HepG2 (cell line): ENCODE results near the gene SLA2. TPM values are rescaled to one million over a fixed set of nuclear protein-coding genes. Genes with fewer than 3 reads are reported as not detected.

Source experiments
- ATAC-seq: fragments of 200-7000 bp; cut with Tn5 transposase; 3 replicates; pipeline ENCODE4 v1.9.1; 2020; ENCODE audit warnings: mild to moderate bottlenecking, moderate library complexity
- BruUV-seq: library from RNA; stranded (reverse); fragments of 400-500 nt; replicated peaks from 2 replicates; lab custom pipeline; 2021; lab: Mats Ljungman, UMichigan
- CTCF ChIA-PET: fragments of 300-600 bp; formaldehyde crosslinking; extraction: SDS; loops from one replicate; lab custom pipeline; 2021; ENCODE audit warnings: low total read pairs, inconsistent platforms, low intra/inter-chr PET ratio; lab: Yijun Ruan, JAX
- POLR2A ChIA-PET: fragments of 350-600 bp; sonication (Branson Sonifier 250); formaldehyde crosslinking; loops from one replicate; lab custom pipeline; 2020; ENCODE audit warnings: antibody characterized with exemption, inconsistent platforms; lab: Yijun Ruan, JAX
- DNase-seq: peaks from one replicate; pipeline ENCODE4 v3.0.0-alpha.2; 2015; ENCODE audit warnings: low spot score
- FAIRE-seq: peaks from 3 replicates; lab custom pipeline; 2011; peaks lifted over from hg19 to GRCh38; lab: Jason Lieb, UNC
- H2AFZ ChIP-seq: one replicate; pipeline ENCODE4 v1.6.1; 2011; ENCODE audit warnings: low read length, inconsistent platforms
- H3K27ac ChIP-seq: fragments of 300-600 bp; 3 replicates; pipeline ENCODE4 v1.8.0; 2011; ENCODE audit warnings: mixed run types, mild to moderate bottlenecking, mixed read lengths, low read length, inconsistent platforms; ENCODE audit not compliant: insufficient read depth; ENCODE audit errors: extremely low read length
- H3K27me3 ChIP-seq, 2 experiments: fragments of 200-600 bp in 1 of 2; 2 replicates in 1 of 2; 3 replicates in 1 of 2; pipeline versions ENCODE4 v1.6.0 to v1.8.0; 2011; ENCODE audit warnings: low read length in 2 of 2, mild to moderate bottlenecking in 2 of 2, moderate library complexity in 2 of 2, inconsistent platforms in 1 of 2; ENCODE audit not compliant: insufficient read depth in 2 of 2, control insufficient read depth in 1 of 2
- H3K36me3 ChIP-seq, 2 experiments: fragments of 200-600 bp in 1 of 2; replicated peaks in 1 of 2; 2 replicates in 1 of 2; 3 replicates in 1 of 2; pipeline versions ENCODE4 v1.5.1 to v1.8.0; 2011; ENCODE audit warnings: low read length in 2 of 2, inconsistent platforms in 1 of 2; ENCODE audit not compliant: insufficient read depth in 2 of 2, control insufficient read depth in 1 of 2
- H3K4me1 ChIP-seq: 2 replicates; pipeline ENCODE4 v1.5.1; 2012; ENCODE audit warnings: low read length, inconsistent platforms; ENCODE audit not compliant: insufficient read depth
- H3K4me2 ChIP-seq: 2 replicates; pipeline ENCODE4 v1.6.0; 2011; ENCODE audit warnings: low read depth, low read length, inconsistent platforms
- H3K4me3 ChIP-seq, 3 experiments: fragments of 200-600 bp in 1 of 3; sonication (generic), shearing (Covaris generic) in 1 of 3; replicated peaks in 1 of 3; 2 replicates each; pipeline ENCODE4 v1.5.1; 2011 to 2016; ENCODE audit warnings: low read length in 3 of 3, inconsistent platforms in 2 of 3, low read depth in 2 of 3, mild to moderate bottlenecking in 2 of 3, control low read depth in 1 of 3, mixed read lengths in 1 of 3; ENCODE audit not compliant: insufficient read depth in 1 of 3
- H3K79me2 ChIP-seq: one replicate; pipeline ENCODE4 v1.6.1; 2011; ENCODE audit warnings: low read length, inconsistent platforms; ENCODE audit not compliant: insufficient read depth
- H3K9ac ChIP-seq: 2 replicates; pipeline ENCODE4 v1.6.0; 2011; ENCODE audit warnings: mild to moderate bottlenecking, low read depth, low read length, inconsistent platforms; ENCODE audit not compliant: insufficient read depth
- H3K9me3 ChIP-seq: 2 replicates; pipeline ENCODE4 v1.5.1; 2012; ENCODE audit warnings: mild to moderate bottlenecking, low read length
- H4K20me1 ChIP-seq: 2 replicates; pipeline ENCODE4 v1.6.0; 2011; ENCODE audit warnings: inconsistent platforms, mild to moderate bottlenecking, low read length, moderate library complexity; ENCODE audit not compliant: insufficient read depth
- MXD3 ChIP-seq: IDR thresholded peaks from 2 replicates; pipeline ENCODE4 v1.6.1; 2016; ENCODE audit warnings: mild to moderate bottlenecking, missing biosample characterization, missing genetic modification reagents
- PATZ1 ChIP-seq: sonication (generic); formaldehyde crosslinking; IDR thresholded peaks from 2 replicates; pipeline ENCODE4 v1.4.0; 2020; ENCODE audit warnings: missing genetic modification reagents
- SMC3 ChIP-seq: IDR thresholded peaks from 2 replicates; pipeline ENCODE4 v1.6.1; 2011; ENCODE audit warnings: low read length, improper control_type of control experiment
- ZBTB21 ChIP-seq: sonication (generic); formaldehyde crosslinking; IDR thresholded peaks from 2 replicates; pipeline ENCODE4 v1.4.0; 2020; ENCODE audit warnings: missing genetic modification reagents
- ZFP1 ChIP-seq: IDR thresholded peaks from 2 replicates; pipeline ENCODE4 v1.6.1; 2016
- ZNF282 ChIP-seq: fragments of 450-650 bp; IDR thresholded peaks from 2 replicates; pipeline ENCODE4 v1.6.1; 2018; ENCODE audit not compliant: partially characterized antibody
- ZNF337 ChIP-seq: sonication (generic); formaldehyde crosslinking; IDR thresholded peaks from 2 replicates; pipeline ENCODE4 v1.5.1; 2020; ENCODE audit warnings: missing genetic modification reagents, low read depth, mild to moderate bottlenecking, borderline replicate concordance
- ZNF501 ChIP-seq: sonication (generic); formaldehyde crosslinking; IDR thresholded peaks from 2 replicates; pipeline ENCODE4 v1.5.1; 2020; ENCODE audit warnings: mild to moderate bottlenecking, moderate library complexity, missing genetic modification reagents
- ZNF772 ChIP-seq: sonication (generic); formaldehyde crosslinking; IDR thresholded peaks from 2 replicates; pipeline ENCODE4 v1.5.0; 2020; ENCODE audit warnings: mild to moderate bottlenecking, missing genetic modification reagents
- ZNF883 ChIP-seq: sonication (generic); formaldehyde crosslinking; IDR thresholded peaks from 2 replicates; pipeline ENCODE4 v1.5.1; 2020; ENCODE audit warnings: mild to moderate bottlenecking, missing genetic modification reagents; ENCODE audit errors: not compliant biosample characterization
- WGBS: methylation state at CpG from one replicate; pipeline ENCODE4 v1.1.6; 2017; ENCODE audit warnings: low lambda C conversion rate; 5-methylcytosine and 5-hydroxymethylcytosine counted together
- in situ Hi-C: cut with HindIII; loops from 2 replicates; pipeline ENCODE4 v1.10.0; 2017; ENCODE audit warnings: low pct_unique_long_range_greater_than_20kb; ENCODE audit not compliant: extremely low pct_ligation_motif_present
- intact Hi-C: fragments of 100-400 bp; cut with micrococcal nuclease; formaldehyde crosslinking; loops from one replicate; pipeline ENCODE4 v1.10.0; 2022; ENCODE audit not compliant: unreplicated experiment
- polyA plus RNA-seq, 8 experiments: library from polyadenylated mRNA; depleted of rRNA in 3 of 8; stranded (reverse) in 7 of 8; unstranded in 1 of 8; fragments of >200 nt; fragmentation: Illumina TruSeq in 4 of 8; extraction: Trizol in 4 of 8; gene quantifications; 2 replicates each; pipeline versions ENCODE4 v1.2.1 to v1.2.3, GENCODE V29; 2011 to 2016; ENCODE audit warnings: low read depth in 4 of 8, missing spikeins in 1 of 8, mixed read lengths in 1 of 8; ENCODE audit not compliant: insufficient read depth in 1 of 8
- total RNA-seq, 5 experiments: library from RNA; depleted of rRNA; stranded (reverse); fragments of >200 nt; fragmentation: Illumina TruSeq; extraction: Trizol; gene quantifications; 2 replicates each; pipeline ENCODE4 v1.2.3, GENCODE V29; 2016; ENCODE audit warnings: low read depth in 1 of 5
- TF ChIP-seq, protein P1 (sequence below): sonication (generic); formaldehyde crosslinking; conservative IDR thresholded peaks from 2 replicates; pipeline ENCODE4 v1.4.0; 2020; ENCODE audit warnings: missing genetic modification reagents
- TF ChIP-seq, protein P2 (sequence below): sonication (generic); formaldehyde crosslinking; IDR thresholded peaks from 2 replicates; pipeline ENCODE4 v1.9.0; 2021; ENCODE audit warnings: missing genetic modification reagents, borderline replicate concordance
- TF ChIP-seq, protein P3 (sequence below): IDR thresholded peaks from 2 replicates; pipeline ENCODE4 v1.6.1; 2016

The SLA2 gene
- total and polyA plus RNA-seq, 2 of the 13 experiments (the other 11 are each of a cell fraction or from before 2014, with no cell fraction given), result 1.6 to 3.6 TPM

GRCh38 chr20:36593347-36593929 lies 52.6 kb downstream of the SLA2 start (continued):
- TF ChIP-seq ZNF282, result no peak
- TF ChIP-seq, all 625 proteins: peak for 6

GRCh38 chr20:36591854-36592641 lies 53.9 kb downstream of the SLA2 start:
- Histone ChIP-seq H3K4me1 (no peaks in the 10 kb centered on the region), H3K4me3 (no peak overlapping the region), H4K20me1 (no peaks in the 10 kb centered on the region), H3K9me3 (no peaks in the 10 kb centered on the region), H3K36me3 (peaks cover 21 to 31% of the 10 kb centered on the region in 2 experiments), H3K4me2 (no peak overlapping the region), H2AFZ (no peak overlapping the region), H3K27ac (no peak overlapping the region), H3K27me3 (no peaks in the 10 kb centered on the region), H3K9ac (no peak overlapping the region), H3K79me2 (no peaks in the 10 kb centered on the region)
- no TSS peak for BruUV-seq
- in situ Hi-C loops, result loop anchor here (5.0 kb wide), 1 partner anchor 35 kb away; no protein-coding TSS in a partner anchor
- peak; percentile 81 for FAIRE-seq
- ChIA-PET CTCF (interaction anchor here (1.3 to 2.2 kb wide), 4 partner anchors 13 to 49 kb away, joined by 3 to 40 read pairs (median 8); partner anchors contain the start of gene RAB5IF), POLR2A (interaction anchor here (0.7 to 5.7 kb wide), 7 partner anchors 9 to 131 kb away, joined by 3 to 38 read pairs (median 3); partner anchors contain the start of genes RAB5IF and TGIF2)
- intact Hi-C loops, result loop anchor here (1.0 kb wide), 2 partner anchors 17 to 36 kb away; no protein-coding TSS in a partner anchor
- peak; percentile 73 for DNase-seq
- WGBS, result 94% methylated on average over 9 of the region's 9 CpGs
- peak; percentile 57 for ATAC-seq
- TF ChIP-seq ZNF772, result no peak
- no peak for TF ChIP-seq ZFP1 (CRISPR knock-in tag)
- TF ChIP-seq, protein P1, sequence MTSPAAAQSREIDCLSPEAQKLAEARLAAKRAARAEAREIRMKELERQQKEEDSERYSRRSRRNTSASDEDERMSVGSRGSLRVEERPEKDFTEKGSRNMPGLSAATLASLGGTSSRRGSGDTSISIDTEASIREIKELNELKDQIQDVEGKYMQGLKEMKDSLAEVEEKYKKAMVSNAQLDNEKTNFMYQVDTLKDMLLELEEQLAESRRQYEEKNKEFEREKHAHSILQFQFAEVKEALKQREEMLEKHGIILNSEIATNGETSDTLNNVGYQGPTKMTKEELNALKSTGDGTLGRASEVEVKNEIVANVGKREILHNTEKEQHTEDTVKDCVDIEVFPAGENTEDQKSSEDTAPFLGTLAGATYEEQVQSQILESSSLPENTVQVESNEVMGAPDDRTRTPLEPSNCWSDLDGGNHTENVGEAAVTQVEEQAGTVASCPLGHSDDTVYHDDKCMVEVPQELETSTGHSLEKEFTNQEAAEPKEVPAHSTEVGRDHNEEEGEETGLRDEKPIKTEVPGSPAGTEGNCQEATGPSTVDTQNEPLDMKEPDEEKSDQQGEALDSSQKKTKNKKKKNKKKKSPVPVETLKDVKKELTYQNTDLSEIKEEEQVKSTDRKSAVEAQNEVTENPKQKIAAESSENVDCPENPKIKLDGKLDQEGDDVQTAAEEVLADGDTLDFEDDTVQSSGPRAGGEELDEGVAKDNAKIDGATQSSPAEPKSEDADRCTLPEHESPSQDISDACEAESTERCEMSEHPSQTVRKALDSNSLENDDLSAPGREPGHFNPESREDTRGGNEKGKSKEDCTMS (CRISPR knock-in tag), result no peak
- no peak for TF ChIP-seq ZNF337 (CRISPR knock-in tag)
- TF ChIP-seq PATZ1 (CRISPR knock-in tag), result 0 out of 2 replicates have a peak, but pooled peaks have one; percentile 20
- TF ChIP-seq, protein P2, sequence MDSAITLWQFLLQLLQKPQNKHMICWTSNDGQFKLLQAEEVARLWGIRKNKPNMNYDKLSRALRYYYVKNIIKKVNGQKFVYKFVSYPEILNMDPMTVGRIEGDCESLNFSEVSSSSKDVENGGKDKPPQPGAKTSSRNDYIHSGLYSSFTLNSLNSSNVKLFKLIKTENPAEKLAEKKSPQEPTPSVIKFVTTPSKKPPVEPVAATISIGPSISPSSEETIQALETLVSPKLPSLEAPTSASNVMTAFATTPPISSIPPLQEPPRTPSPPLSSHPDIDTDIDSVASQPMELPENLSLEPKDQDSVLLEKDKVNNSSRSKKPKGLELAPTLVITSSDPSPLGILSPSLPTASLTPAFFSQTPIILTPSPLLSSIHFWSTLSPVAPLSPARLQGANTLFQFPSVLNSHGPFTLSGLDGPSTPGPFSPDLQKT (CRISPR knock-in tag), result no peak
- no peak for TF ChIP-seq ZBTB21 (CRISPR knock-in tag)
- no peak for TF ChIP-seq ZNF883
- TF ChIP-seq, protein P3, sequence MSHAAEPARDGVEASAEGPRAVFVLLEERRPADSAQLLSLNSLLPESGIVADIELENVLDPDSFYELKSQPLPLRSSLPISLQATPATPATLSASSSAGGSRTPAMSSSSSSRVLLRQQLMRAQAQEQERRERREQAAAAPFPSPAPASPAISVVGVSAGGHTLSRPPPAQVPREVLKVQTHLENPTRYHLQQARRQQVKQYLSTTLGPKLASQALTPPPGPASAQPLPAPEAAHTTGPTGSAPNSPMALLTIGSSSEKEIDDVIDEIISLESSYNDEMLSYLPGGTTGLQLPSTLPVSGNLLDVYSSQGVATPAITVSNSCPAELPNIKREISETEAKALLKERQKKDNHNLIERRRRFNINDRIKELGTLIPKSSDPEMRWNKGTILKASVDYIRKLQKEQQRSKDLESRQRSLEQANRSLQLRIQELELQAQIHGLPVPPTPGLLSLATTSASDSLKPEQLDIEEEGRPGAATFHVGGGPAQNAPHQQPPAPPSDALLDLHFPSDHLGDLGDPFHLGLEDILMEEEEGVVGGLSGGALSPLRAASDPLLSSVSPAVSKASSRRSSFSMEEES, result no peak
- peak; percentile 88 for TF ChIP-seq SMC3
- TF ChIP-seq ZNF501 (CRISPR knock-in tag), result 0 out of 2 replicates have a peak, but pooled peaks have one; percentile 28
- no peak for TF ChIP-seq MXD3
